SK-N-SH (cell line): ENCODE results near the gene C3orf70. TPM values are rescaled to one million over a fixed set of nuclear protein-coding genes. Genes with fewer than 3 reads are reported as not detected.

Experiments
- CTCF ChIA-PET: fragments of 300-600, 350-600 bp; formaldehyde crosslinking; extraction: SDS; loops from one replicate; lab custom pipeline; 2021; lab: Yijun Ruan, JAX
- POLR2A ChIA-PET: fragments of 350-600 bp; sonication (Branson Sonifier 250); formaldehyde crosslinking; extraction: SDS; loops from one replicate; lab custom pipeline; 2020; ENCODE audit warnings: antibody characterized with exemption, inconsistent platforms; lab: Yijun Ruan, JAX
- DNase-seq: peaks from one replicate; pipeline ENCODE4 v3.0.0; 2012
- H2AFZ ChIP-seq: fragments of 200-600 bp; sonication (generic); 2 replicates; pipeline ENCODE4 v1.8.1; 2016; ENCODE audit warnings: antibody characterized with exemption, mild to moderate bottlenecking, low read depth
- H3F3A ChIP-seq: fragments of 200-600 bp; sonication (generic); replicated peaks from 2 replicates; pipeline ENCODE3; 2016; ENCODE audit warnings: antibody characterized with exemption, mild to moderate bottlenecking; ENCODE audit not compliant: insufficient read depth
- H3K27ac ChIP-seq, 2 experiments: fragments of 200-500 bp in 1 of 2; fragments of 200-600 bp in 1 of 2; sonication (Bioruptor generic) in 1 of 2; sonication (generic), shearing (Covaris generic) in 1 of 2; 2 replicates each; pipeline versions ENCODE4 v1.5.1 to v1.6.1; 2014 to 2016; ENCODE audit warnings: low read depth in 2 of 2, inconsistent platforms in 1 of 2, low read length in 1 of 2, mild to moderate bottlenecking in 1 of 2, mixed read lengths in 1 of 2
- H3K27me3 ChIP-seq: fragments of 200-600 bp; sonication (generic), shearing (Covaris generic); 2 replicates; pipeline ENCODE4 v1.6.1; 2016; ENCODE audit warnings: mixed run types; ENCODE audit not compliant: insufficient read depth
- H3K36me3 ChIP-seq, 2 experiments: fragments of 200-500 bp in 1 of 2; fragments of 200-600 bp in 1 of 2; sonication (Bioruptor generic) in 1 of 2; sonication (generic) in 1 of 2; replicated peaks in 1 of 2; 2 replicates each; pipeline versions ENCODE3 to v1.5.1; 2014 to 2016; ENCODE audit warnings: low read length in 1 of 2, mild to moderate bottlenecking in 1 of 2; ENCODE audit not compliant: insufficient read depth in 2 of 2, control insufficient read depth in 1 of 2
- H3K4me1 ChIP-seq, 2 experiments: fragments of 200-500 bp in 1 of 2; fragments of 200-600 bp in 1 of 2; sonication (Bioruptor generic) in 1 of 2; sonication (generic), shearing (Covaris generic) in 1 of 2; 2 replicates each; pipeline versions ENCODE4 v1.5.1 to v1.6.1; 2014 to 2016; ENCODE audit warnings: low read depth in 1 of 2, low read length in 1 of 2, mixed run types in 1 of 2; ENCODE audit not compliant: insufficient read depth in 2 of 2, control insufficient read depth in 1 of 2
- H3K4me2 ChIP-seq: fragments of 200-600 bp; sonication (generic), shearing (Covaris generic); 2 replicates; pipeline ENCODE4 v1.6.1; 2017; ENCODE audit warnings: mixed run types
- H3K4me3 ChIP-seq, 2 experiments: fragments of 200-500 bp in 1 of 2; fragments of 200-600 bp in 1 of 2; sonication (Bioruptor generic) in 1 of 2; sonication (generic), shearing (Covaris generic) in 1 of 2; 2 replicates each; pipeline versions ENCODE4 v1.5.1 to v1.8.1; 2014 to 2016; ENCODE audit warnings: low read depth in 2 of 2, inconsistent platforms in 1 of 2, low read length in 1 of 2, mild to moderate bottlenecking in 1 of 2, mixed read lengths in 1 of 2, moderate library complexity in 1 of 2
- H3K79me2 ChIP-seq: fragments of 200-600 bp; sonication (generic); 2 replicates; pipeline ENCODE4 v1.8.1; 2017; ENCODE audit warnings: mild to moderate bottlenecking; ENCODE audit not compliant: insufficient read depth
- H3K9ac ChIP-seq: fragments of 200-600 bp; sonication (generic); 2 replicates; pipeline ENCODE4 v1.6.1; 2017; ENCODE audit warnings: mixed run types
- H3K9me2 ChIP-seq: fragments of 200-600 bp; sonication (generic); 2 replicates; pipeline ENCODE4 v1.6.1; 2017; ENCODE audit warnings: mixed run types
- H3K9me3 ChIP-seq: fragments of 200-600 bp; sonication (generic); 2 replicates; pipeline ENCODE4 v1.6.1; 2017; ENCODE audit warnings: mixed run types, mild to moderate bottlenecking, moderate library complexity
- H4K20me1 ChIP-seq: fragments of 200-600 bp; sonication (generic); 2 replicates; pipeline ENCODE4 v1.6.1; 2017; ENCODE audit warnings: mild to moderate bottlenecking, mixed run types; ENCODE audit not compliant: insufficient read depth
- ELF1 ChIP-seq: IDR thresholded peaks from 2 replicates; pipeline ENCODE4 v1.4.0; 2012
- EP300 ChIP-seq, 2 experiments: IDR thresholded peaks; 2 replicates each; pipeline versions ENCODE4 v1.4.0 to v1.6.1; 2012; ENCODE audit warnings: borderline replicate concordance in 1 of 2, low read depth in 1 of 2, low read length in 1 of 2
- FOXJ3 ChIP-seq: sonication (generic); formaldehyde crosslinking; IDR thresholded peaks from 2 replicates; pipeline ENCODE4 v1.5.1; 2020; ENCODE audit warnings: mild to moderate bottlenecking, missing genetic modification reagents
- GABPA ChIP-seq: IDR thresholded peaks from 2 replicates; pipeline ENCODE4 v1.4.0; 2012; ENCODE audit warnings: low read depth, mild to moderate bottlenecking
- GATA2 ChIP-seq: sonication (generic); formaldehyde crosslinking; IDR thresholded peaks from 2 replicates; pipeline ENCODE4 v1.5.0; 2020; ENCODE audit warnings: mild to moderate bottlenecking, missing genetic modification reagents
- MAX ChIP-seq: IDR thresholded peaks from 2 replicates; pipeline ENCODE4 v1.4.0; 2012; ENCODE audit warnings: low read depth
- MXI1 ChIP-seq: IDR thresholded peaks from 2 replicates; pipeline ENCODE4 v1.6.1; 2012; ENCODE audit warnings: mild to moderate bottlenecking, low read depth, low read length, improper control_type of control experiment
- NFIC ChIP-seq: IDR thresholded peaks from 2 replicates; pipeline ENCODE4 v1.4.0; 2012; ENCODE audit warnings: borderline replicate concordance
- NRF1 ChIP-seq: IDR thresholded peaks from 2 replicates; pipeline ENCODE4 v1.6.1; 2012; ENCODE audit warnings: low read depth, mild to moderate bottlenecking, low read length
- POLR2AphosphoS5 ChIP-seq: IDR thresholded peaks from 2 replicates; pipeline ENCODE4 v1.6.1; 2012; ENCODE audit warnings: low read depth, low read length
- RAD21 ChIP-seq: IDR thresholded peaks from 2 replicates; pipeline ENCODE4 v1.6.1; 2012; ENCODE audit warnings: mild to moderate bottlenecking, low read length
- RCOR1 ChIP-seq: fragments of 150-350 bp; IDR thresholded peaks from 2 replicates; pipeline ENCODE4 v1.6.1; 2017; ENCODE audit warnings: antibody characterized with exemption, low read length
- REST ChIP-seq: IDR thresholded peaks from 2 replicates; pipeline ENCODE4 v1.6.1; 2012; ENCODE audit warnings: mild to moderate bottlenecking, low read depth, low read length, moderate library complexity
- TEAD4 ChIP-seq: IDR thresholded peaks from 2 replicates; pipeline ENCODE4 v1.4.0; 2012; ENCODE audit warnings: mild to moderate bottlenecking, borderline replicate concordance; ENCODE audit not compliant: insufficient read depth
- USF1 ChIP-seq: IDR thresholded peaks from 2 replicates; pipeline ENCODE4 v1.4.0; 2012; ENCODE audit warnings: low read depth, borderline replicate concordance
- WGBS: methylation state at CpG from one replicate; pipeline ENCODE4 v1.1.6; 2017; ENCODE audit warnings: low lambda C conversion rate; 5-methylcytosine and 5-hydroxymethylcytosine counted together
- polyA plus RNA-seq, 3 experiments: library from polyadenylated mRNA; depleted of rRNA; stranded (reverse); fragments of >200 nt; gene quantifications; 2 replicates each; pipeline ENCODE4 v1.2.3, GENCODE V29; 2012

C3orf70 gene
- polyA plus RNA-seq, 1 of the 3 experiments (the other 2 are of a cell fraction): under 0.01 TPM

- no peaks in the 10 kb centered on the region for H3K9me3 ChIP-seq
Measured at GRCh38 chr3:185188816-185189215, 36.0 kb upstream of the C3orf70 start.

GRCh38 chr3:185187391-185187790 is 34.5 kb upstream of the C3orf70 start:
- Histone ChIP-seq H3F3A (no peaks in the 10 kb centered on the region), H3K4me1 (no peaks in the 10 kb centered on the region), H3K9me3 (no peaks in the 10 kb centered on the region), H4K20me1 (no peaks in the 10 kb centered on the region), H3K4me2 (no peak overlapping the region), H3K27me3 (no peaks in the 10 kb centered on the region), H2AFZ (no peak overlapping the region), H3K9ac (no peak overlapping the region), H3K4me3 (no peak overlapping the region), H3K27ac (no peak overlapping the region), H3K9me2 (no peaks in the 10 kb centered on the region), H3K36me3 (peaks cover 0 to 2% of the 10 kb centered on the region in 2 experiments), H3K79me2 (no peaks in the 10 kb centered on the region)
- 88% methylated on average over 2 of the region's 2 CpGs for WGBS
- CTCF ChIA-PET: interaction anchor here (1.0 to 2.2 kb wide), 3 partner anchors 10 to 83 kb away, joined by 4 to 10 read pairs (median 6); no protein-coding TSS in a partner anchor
- TF ChIP-seq RAD21: no peak
- no peak for TF ChIP-seq FOXJ3
- no peak for TF ChIP-seq POLR2AphosphoS5
- TF ChIP-seq RCOR1: no peak
- no peak for TF ChIP-seq USF1
- TF ChIP-seq EP300 (IDR thresholded peaks at IDR 0.05; ENCODE audit: borderline replicate concordance in 1 of 2, low read depth in 1 of 2, low read length in 1 of 2): no peak
- TF ChIP-seq MXI1: no peak
- no peak for TF ChIP-seq ELF1
- no peak for TF ChIP-seq MAX
- no peak for TF ChIP-seq NRF1
- TF ChIP-seq GABPA: no peak
- TF ChIP-seq NFIC: no peak
- POLR2A ChIA-PET: no interaction called here
- no peak for DNase-seq

More at GRCh38 chr3:185188816-185189215, 36.0 kb upstream of the C3orf70 start:
- no peak for DNase-seq
- Histone ChIP-seq H3K4me3 (no peak overlapping the region), H3K4me2 (no peak overlapping the region), H3K9ac (no peak overlapping the region), H3F3A (no peaks in the 10 kb centered on the region), H3K79me2 (no peaks in the 10 kb centered on the region), H3K4me1 (no peaks in the 10 kb centered on the region), H2AFZ (no peak overlapping the region), H3K36me3 (peaks cover 0 to 5% of the 10 kb centered on the region in 2 experiments), H3K27ac (no peak overlapping the region), H4K20me1 (no peaks in the 10 kb centered on the region), H3K9me2 (no peaks in the 10 kb centered on the region), H3K27me3 (no peaks in the 10 kb centered on the region)
- CTCF ChIA-PET: interaction anchor here (1.3 to 1.9 kb wide), 2 partner anchors 82 to 313 kb away, joined by 3 to 6 read pairs; no protein-coding TSS in a partner anchor
- POLR2A ChIA-PET: no interaction called here
- TF ChIP-seq TEAD4 (no peak), MAX (no peak), REST (no peak), NFIC (no peak), GATA2 (no peak), EP300 (IDR thresholded peaks at IDR 0.05; ENCODE audit: borderline replicate concordance in 1 of 2, low read depth in 1 of 2, low read length in 1 of 2) (no peak), RCOR1 (no peak)
